Upper lobe of right lung (tissue), 1 donor: ENCODE data around the gene CHSY3. TPM values are rescaled to one million over a fixed set of nuclear protein-coding genes. Genes with fewer than 3 reads are reported as not detected.

Experiments used
- ATAC-seq: fragments of 200-7000 bp; cut with Tn5 transposase; one replicate; pipeline ENCODE4 v1.9.1; 2020; ENCODE audit warnings: mild to moderate bottlenecking, moderate library complexity
- DNase-seq: peaks from one replicate; pipeline ENCODE4 v3.0.0-alpha.2; 2020
- H3K27ac ChIP-seq: fragments of 200-600 bp; one replicate; pipeline ENCODE4 v1.8.0; 2022
- H3K27me3 ChIP-seq: fragments of 200-600 bp; one replicate; pipeline ENCODE4 v1.8.0; 2022; ENCODE audit warnings: mild to moderate bottlenecking
- H3K36me3 ChIP-seq: fragments of 200-600 bp; one replicate; pipeline ENCODE4 v1.8.0; 2022
- H3K4me1 ChIP-seq: fragments of 200-600 bp; one replicate; pipeline ENCODE4 v1.8.0; 2022
- H3K4me3 ChIP-seq: fragments of 200-600 bp; one replicate; pipeline ENCODE4 v1.8.0; 2022; ENCODE audit warnings: mild to moderate bottlenecking
- H3K9me3 ChIP-seq: fragments of 200-600 bp; one replicate; pipeline ENCODE4 v1.8.0; 2022
- intact Hi-C: fragments of 100-400 bp; cut with DNase I; formaldehyde crosslinking; loops from one replicate; pipeline ENCODE4 v1.11.0; 2022
- total RNA-seq: library from RNA; stranded (reverse); fragmentation: NEBNext Ultra II Directional; extraction: Animal tissue kit (Norgen Biotek cat#: 25700); gene quantifications from one replicate; pipeline ENCODE4 v1.2.1, GENCODE V29; 2021
- TF ChIP-seq, protein P1 (sequence below): fragments of 200-600 bp; IDR thresholded peaks from one replicate; pipeline ENCODE4 v1.8.0; 2022; ENCODE audit warnings: antibody characterized with exemption
- donor health status: DM: no; HTN: yes; CAD: no; lungs with severe emphysema.

CHSY3 gene
- total RNA-seq, 1 donor from 2014 or later = 5.7 TPM

DNA sequence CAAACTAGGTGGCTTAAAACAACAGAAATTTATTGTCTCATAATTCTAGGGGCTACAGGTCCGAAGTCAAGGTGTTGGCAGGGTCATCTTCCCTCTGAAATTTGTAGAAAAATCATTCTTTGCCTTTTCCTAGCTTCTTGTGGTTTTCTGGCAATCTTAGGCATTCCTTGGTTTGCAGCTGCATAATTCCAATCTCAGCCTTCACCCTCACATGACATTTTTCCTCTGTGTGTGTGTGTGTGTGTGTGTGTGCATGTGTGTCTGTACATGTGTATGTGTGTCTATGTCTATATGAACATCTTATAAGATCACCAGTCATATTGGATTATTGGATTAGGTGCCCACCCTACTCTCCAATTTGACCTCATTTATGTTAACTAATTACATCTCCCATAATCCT lies 330.6 kb downstream of the CHSY3 start:
- Histone ChIP-seq H3K27ac (no peak overlapping the region), H3K27me3 (no peaks in the 10 kb centered on the region), H3K36me3 (no peaks in the 10 kb centered on the region), H3K4me3 (no peak overlapping the region), H3K9me3 (no peaks in the 10 kb centered on the region), H3K4me1 (no peaks in the 10 kb centered on the region)
- no peak for ATAC-seq
- intact Hi-C loops = no loop called here
- TF ChIP-seq, protein P1, sequence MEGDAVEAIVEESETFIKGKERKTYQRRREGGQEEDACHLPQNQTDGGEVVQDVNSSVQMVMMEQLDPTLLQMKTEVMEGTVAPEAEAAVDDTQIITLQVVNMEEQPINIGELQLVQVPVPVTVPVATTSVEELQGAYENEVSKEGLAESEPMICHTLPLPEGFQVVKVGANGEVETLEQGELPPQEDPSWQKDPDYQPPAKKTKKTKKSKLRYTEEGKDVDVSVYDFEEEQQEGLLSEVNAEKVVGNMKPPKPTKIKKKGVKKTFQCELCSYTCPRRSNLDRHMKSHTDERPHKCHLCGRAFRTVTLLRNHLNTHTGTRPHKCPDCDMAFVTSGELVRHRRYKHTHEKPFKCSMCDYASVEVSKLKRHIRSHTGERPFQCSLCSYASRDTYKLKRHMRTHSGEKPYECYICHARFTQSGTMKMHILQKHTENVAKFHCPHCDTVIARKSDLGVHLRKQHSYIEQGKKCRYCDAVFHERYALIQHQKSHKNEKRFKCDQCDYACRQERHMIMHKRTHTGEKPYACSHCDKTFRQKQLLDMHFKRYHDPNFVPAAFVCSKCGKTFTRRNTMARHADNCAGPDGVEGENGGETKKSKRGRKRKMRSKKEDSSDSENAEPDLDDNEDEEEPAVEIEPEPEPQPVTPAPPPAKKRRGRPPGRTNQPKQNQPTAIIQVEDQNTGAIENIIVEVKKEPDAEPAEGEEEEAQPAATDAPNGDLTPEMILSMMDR = no peak
- DNase-seq = no peak

Other genes with a start within 250 kb of the CHSY3 start
- gene MINAR2, start 156.4 kb upstream of the CHSY3 start, total RNA-seq = not detected